AG10803 (cell line): ENCODE measurements around the gene CAMKMT.

Source experiments
- DNase-seq: peaks from one replicate; pipeline ENCODE4 v3.0.0; 2010; ENCODE audit warnings: low read depth
- H3K4me3 ChIP-seq: 2 replicates; pipeline ENCODE4 v1.5.1; 2011; ENCODE audit warnings: mild to moderate bottlenecking, low read length, control low read depth
- TF ChIP-seq, protein P1 (sequence below): conservative IDR thresholded peaks from 2 replicates; pipeline ENCODE4 v1.5.1; 2011; ENCODE audit warnings: mild to moderate bottlenecking, low read length, control low read depth, inconsistent platforms

The CAMKMT gene

DNA sequence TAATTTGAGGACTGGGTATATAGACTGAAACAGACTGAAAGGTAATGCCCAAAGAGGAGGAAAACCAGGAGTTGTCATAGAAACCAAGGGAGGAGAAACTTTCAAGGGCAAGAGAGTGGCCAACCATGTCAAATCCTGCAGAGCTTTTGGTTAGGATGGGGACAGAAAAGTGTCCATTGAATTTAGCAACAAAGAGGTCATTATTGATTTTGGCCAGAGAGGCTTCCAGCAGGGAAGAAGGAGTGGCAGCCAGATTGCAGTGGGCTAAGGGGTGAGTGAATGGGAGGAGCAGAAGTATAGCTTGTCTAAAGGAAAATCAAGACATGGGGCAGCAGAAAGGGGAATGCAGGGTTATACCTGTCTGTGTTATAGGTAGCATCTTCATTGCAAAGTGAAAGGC is 194.0 kb downstream of the CAMKMT start:
- TF ChIP-seq, protein P1, sequence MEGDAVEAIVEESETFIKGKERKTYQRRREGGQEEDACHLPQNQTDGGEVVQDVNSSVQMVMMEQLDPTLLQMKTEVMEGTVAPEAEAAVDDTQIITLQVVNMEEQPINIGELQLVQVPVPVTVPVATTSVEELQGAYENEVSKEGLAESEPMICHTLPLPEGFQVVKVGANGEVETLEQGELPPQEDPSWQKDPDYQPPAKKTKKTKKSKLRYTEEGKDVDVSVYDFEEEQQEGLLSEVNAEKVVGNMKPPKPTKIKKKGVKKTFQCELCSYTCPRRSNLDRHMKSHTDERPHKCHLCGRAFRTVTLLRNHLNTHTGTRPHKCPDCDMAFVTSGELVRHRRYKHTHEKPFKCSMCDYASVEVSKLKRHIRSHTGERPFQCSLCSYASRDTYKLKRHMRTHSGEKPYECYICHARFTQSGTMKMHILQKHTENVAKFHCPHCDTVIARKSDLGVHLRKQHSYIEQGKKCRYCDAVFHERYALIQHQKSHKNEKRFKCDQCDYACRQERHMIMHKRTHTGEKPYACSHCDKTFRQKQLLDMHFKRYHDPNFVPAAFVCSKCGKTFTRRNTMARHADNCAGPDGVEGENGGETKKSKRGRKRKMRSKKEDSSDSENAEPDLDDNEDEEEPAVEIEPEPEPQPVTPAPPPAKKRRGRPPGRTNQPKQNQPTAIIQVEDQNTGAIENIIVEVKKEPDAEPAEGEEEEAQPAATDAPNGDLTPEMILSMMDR: no peak
- DNase-seq: no peak

DNA sequence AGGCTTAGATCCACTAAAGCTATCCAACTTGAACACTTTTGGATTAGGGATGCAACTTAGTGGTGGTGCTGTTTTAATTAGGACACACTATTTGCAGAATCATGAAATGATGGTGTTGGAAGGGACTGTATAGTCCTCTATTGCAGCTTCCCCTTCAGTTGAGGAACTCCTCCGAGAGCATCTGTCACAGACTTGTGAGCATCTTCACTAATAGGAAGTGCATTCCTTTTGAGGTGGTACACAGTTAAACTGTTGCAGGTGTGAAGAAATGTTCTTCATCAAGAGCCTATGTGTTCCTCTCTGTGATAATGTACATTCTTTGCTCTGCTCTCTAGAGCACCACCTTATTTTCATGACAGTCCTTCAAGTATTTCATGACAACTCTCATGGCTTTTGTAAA is 197.4 kb downstream of the CAMKMT start:
- no peak overlapping the region for H3K4me3 ChIP-seq
- DNase-seq: no peak
- TF ChIP-seq, protein P1: no peak

More for the DNA sequence above, 194.0 kb downstream of the CAMKMT start:
- H3K4me3 ChIP-seq: no peak overlapping the region

DNA sequence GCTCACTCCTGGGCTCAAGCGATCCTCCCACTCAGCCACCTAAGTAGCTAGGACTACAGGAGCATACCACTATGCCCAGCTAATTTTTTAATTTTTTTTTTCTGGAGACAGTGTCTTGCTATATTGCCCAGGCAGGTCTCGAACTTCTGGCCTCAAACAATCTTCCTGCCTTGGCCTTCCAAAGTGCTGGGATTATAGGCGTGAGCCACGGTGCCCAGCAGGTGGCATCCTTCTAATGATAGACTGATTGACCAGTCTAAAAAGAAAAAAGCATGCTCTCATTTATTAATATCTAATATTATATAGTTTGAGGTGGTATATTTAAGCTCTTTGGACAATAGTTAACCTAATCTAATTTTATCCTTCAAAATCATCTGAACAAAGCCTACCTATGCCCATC is 198.6 kb downstream of the CAMKMT start:
- no peak for DNase-seq
- TF ChIP-seq, protein P1: no peak; the same call in 1 of the 2 replicates
- no peak overlapping the region for H3K4me3 ChIP-seq

DNA sequence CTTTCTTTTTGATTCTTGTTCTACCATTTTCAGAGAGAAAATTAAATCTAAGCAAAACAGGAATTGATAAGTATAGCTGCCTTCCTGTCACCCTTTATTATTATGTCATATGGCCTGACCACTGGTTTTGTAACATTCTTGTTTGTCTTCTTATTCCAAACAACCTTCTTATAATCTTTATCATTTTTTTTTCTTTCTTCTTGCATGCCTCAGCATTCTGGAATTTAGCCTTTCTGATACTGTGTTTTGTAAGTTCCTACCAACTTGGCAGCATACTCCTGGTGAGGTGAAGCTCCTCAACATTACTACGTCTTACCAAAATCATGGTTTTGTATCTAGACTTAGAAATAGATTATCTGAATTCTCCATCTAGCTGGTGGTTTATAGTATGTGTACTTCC is 199.2 kb downstream of the CAMKMT start:
- TF ChIP-seq, protein P1: no peak
- DNase-seq: peak; percentile 30
- H3K4me3 ChIP-seq: no peak overlapping the region

DNA sequence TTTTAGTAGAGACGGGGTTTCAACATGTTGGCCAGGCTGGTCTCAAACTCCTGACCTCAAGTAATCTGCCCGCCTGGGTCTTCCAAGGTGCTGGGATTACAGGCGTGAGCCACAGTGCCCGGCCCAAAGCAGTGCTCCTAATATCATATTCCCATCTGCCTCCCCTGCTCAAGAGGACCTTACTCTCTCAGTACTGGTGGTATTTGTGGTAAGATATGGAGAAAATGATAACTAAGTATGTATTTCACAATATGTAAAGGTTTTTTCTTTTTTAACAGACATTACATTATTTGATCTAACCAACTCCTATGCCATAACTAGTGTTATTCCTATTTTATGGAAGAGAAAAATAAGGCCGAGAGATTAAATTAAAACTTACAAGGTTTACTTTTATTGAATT is 201.0 kb downstream of the CAMKMT start:
- no peak overlapping the region for H3K4me3 ChIP-seq
- DNase-seq: no peak
- TF ChIP-seq, protein P1: no peak

DNA sequence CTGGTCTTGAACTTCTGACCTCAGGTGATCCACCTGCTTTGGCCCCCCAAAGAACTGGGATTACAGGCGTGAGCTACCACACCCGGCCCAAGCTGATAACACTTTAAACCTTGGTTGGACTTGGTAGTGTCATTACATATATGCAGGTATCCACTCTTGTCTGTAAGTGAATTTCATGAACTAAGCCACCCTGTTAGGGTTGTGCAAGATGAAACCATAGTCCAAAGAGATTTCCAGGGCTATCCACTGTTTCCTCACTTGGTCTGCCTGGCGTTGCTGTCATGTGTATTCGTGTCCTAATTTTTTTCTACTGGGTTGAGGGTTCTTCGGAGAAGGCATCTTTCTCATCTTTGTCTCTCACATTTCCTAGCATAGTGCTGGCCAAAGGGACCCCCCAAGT is 203.0 kb downstream of the CAMKMT start:
- TF ChIP-seq, protein P1: no peak
- no peak for DNase-seq
- no peak overlapping the region for H3K4me3 ChIP-seq

DNA sequence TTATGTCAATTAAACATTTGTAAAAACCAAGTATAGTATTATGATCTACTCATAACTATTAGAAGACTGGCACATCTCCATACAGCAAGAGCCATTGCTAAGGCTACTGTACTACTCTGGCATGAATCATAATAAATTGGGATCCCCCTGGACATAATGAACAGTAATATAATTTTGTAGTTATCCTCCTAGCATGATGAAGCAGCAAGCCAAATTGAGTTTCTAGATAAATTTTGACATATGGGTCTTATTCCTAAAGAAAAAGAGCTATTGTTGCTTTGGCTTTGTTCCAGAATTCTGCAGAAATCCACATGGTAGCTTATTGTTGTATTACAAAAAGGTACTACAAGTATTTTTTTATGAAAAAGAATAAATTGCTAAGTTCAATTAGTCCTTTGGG is 204.3 kb downstream of the CAMKMT start:
- DNase-seq: no peak
- H3K4me3 ChIP-seq: no peak overlapping the region
- TF ChIP-seq, protein P1: no peak
